ENCODE results near the gene RANBP17. TPM values are rescaled to one million over a fixed set of nuclear protein-coding genes. Genes with fewer than 3 reads are reported as not detected.
A peak's percentile ranks its signal among the peaks of the same experiment; 100 is the strongest.
"Not testable (repeated sequence)": the region's sequence is repeated elsewhere in the genome, so short reads cannot be mapped to it uniquely, and the experiment has no call there.

The RANBP17 gene
- total RNA-seq, 1 donor from 2014 or later: 2.0 TPM

- no peak for DNase-seq (ENCODE audit: low read depth)
These were observed 426.2 kb downstream of the RANBP17 start for GRCh38 chr5:171288066-171288465.

GRCh38 chr5:171291371-171291770 lies 429.6 kb downstream of the RANBP17 start:
- no peak for DNase-seq (ENCODE audit: low read depth)

- no peak for DNase-seq (ENCODE audit: low read depth)
These were observed 433.5 kb downstream of the RANBP17 start for GRCh38 chr5:171295299-171295698.

GRCh38 chr5:171295801-171296200 lies 434.0 kb downstream of the RANBP17 start:
- no peak for DNase-seq (ENCODE audit: low read depth)

- DNase-seq (ENCODE audit: low read depth): not testable (repeated sequence)
These were observed 436.1 kb downstream of the RANBP17 start for GRCh38 chr5:171297941-171298340.

- no peak for DNase-seq (ENCODE audit: low read depth)
These were observed 437.4 kb downstream of the RANBP17 start for GRCh38 chr5:171299228-171299627.

GRCh38 chr5:171299851-171300250 lies 438.0 kb downstream of the RANBP17 start:
- DNase-seq (ENCODE audit: low read depth): no peak

- no peak for DNase-seq (ENCODE audit: low read depth)
These were observed 438.5 kb downstream of the RANBP17 start for GRCh38 chr5:171300358-171300757.

GRCh38 chr5:171306166-171306565 lies 444.3 kb downstream of the RANBP17 start:
- no peak for DNase-seq (ENCODE audit: low read depth)

GRCh38 chr5:171306781-171307591 lies 445.2 kb downstream of the RANBP17 start:
- no peak for DNase-seq (ENCODE audit: low read depth)

- no peak for DNase-seq (ENCODE audit: low read depth)
These were observed 446.1 kb downstream of the RANBP17 start for GRCh38 chr5:171307789-171308452.

GRCh38 chr5:171308453-171309275 lies 446.8 kb downstream of the RANBP17 start, which contains the start of gene TLX3:
Gene TLX3 (plus strand): TSS chr5:171309248. CDS start chr5:171309366, 118 bp downstream.
- no peak for DNase-seq (ENCODE audit: low read depth)

GRCh38 chr5:171309276-171310211 lies 447.7 kb downstream of the RANBP17 start:
- DNase-seq (ENCODE audit: low read depth): no peak

- DNase-seq (ENCODE audit: low read depth): no peak
These were observed 448.5 kb downstream of the RANBP17 start for GRCh38 chr5:171310212-171310818.

- no peak for DNase-seq (ENCODE audit: low read depth)
These were observed 449.1 kb downstream of the RANBP17 start for GRCh38 chr5:171310819-171311321.

GRCh38 chr5:171311322-171312077 lies 449.7 kb downstream of the RANBP17 start:
- peak; percentile 13 for DNase-seq (ENCODE audit: low read depth)

GRCh38 chr5:171312129-171312974 lies 450.5 kb downstream of the RANBP17 start:
- no peak for DNase-seq (ENCODE audit: low read depth)

Measured in myocyte (in vitro differentiated cells).